GM18526 (cell line): ENCODE measurements around the gene ATP2B1.

Experiments
- POLR2A ChIP-seq: IDR thresholded peaks from 3 replicates; pipeline ENCODE4 v1.6.1; 2011; ENCODE audit not compliant: insufficient read length; ENCODE audit errors: extremely low read depth

ATP2B1 gene

GRCh38 chr12:89723276-89723675 is 14.6 kb upstream of the ATP2B1 start:
- TF ChIP-seq POLR2A, result no peak

- no peak for TF ChIP-seq POLR2A
Measured at GRCh38 chr12:89721291-89721987, 12.8 kb upstream of the ATP2B1 start.

- TF ChIP-seq POLR2A, result no peak
Measured at GRCh38 chr12:89717759-89718523, 9.3 kb upstream of the ATP2B1 start.

DNA sequence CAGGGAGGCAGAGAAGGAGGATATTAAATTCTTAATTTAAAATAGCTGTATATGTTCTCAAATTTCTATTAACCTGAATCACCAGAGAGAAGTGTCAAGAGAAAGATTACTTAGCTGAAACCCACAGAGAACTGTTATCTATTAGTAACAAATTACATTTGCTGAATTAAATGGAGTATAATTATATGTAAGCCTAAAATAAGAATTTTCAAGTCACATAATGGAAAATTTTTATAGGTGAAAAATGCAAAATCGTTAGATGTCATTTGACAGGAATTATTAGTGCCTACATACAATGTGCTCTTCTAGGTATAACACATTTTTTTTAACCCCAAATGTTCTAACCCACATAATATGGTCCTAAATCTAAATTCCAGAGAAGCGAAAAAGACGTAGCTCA is 4.1 kb upstream of the ATP2B1 start:
- TF ChIP-seq POLR2A, result no peak

DNA sequence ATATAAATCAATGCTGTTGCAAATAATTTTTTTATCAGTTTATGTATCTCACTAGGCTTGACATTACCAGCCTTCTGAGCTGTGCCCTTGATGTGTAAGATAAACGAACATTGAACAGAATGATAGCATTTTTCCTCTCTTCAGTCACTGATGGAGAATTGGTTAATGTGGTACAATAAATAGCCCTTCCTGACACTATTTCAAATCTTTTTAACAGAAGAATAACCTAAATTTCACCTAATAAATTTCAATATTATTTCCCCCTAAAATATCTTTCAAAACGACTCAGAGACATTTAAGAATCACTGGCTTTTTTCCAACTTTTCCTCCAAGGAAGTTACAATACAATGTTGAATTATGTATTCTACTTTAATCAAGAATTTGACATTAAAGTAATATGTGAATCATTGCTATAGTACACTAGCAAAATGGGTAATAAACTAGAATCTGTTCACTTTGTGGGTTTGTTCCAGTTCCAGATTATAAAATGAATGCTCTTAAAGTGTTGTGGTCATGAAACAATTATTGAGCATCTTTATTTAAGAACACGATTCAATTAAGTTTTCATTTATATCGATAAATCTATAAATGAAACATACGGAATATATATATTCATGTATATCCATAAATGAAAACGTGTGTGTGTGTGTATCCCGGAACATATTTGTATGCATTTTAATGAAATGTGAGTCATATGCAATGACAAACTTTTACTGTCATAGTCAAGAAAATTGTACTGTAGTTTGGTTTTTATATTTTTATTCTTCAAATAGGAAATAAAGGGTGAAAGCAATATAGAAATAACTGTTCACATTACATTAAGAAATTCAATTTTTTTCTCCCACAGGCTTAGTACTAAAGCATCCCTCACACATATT is 2.5 kb upstream of the ATP2B1 start:
- no peak for TF ChIP-seq POLR2A

DNA sequence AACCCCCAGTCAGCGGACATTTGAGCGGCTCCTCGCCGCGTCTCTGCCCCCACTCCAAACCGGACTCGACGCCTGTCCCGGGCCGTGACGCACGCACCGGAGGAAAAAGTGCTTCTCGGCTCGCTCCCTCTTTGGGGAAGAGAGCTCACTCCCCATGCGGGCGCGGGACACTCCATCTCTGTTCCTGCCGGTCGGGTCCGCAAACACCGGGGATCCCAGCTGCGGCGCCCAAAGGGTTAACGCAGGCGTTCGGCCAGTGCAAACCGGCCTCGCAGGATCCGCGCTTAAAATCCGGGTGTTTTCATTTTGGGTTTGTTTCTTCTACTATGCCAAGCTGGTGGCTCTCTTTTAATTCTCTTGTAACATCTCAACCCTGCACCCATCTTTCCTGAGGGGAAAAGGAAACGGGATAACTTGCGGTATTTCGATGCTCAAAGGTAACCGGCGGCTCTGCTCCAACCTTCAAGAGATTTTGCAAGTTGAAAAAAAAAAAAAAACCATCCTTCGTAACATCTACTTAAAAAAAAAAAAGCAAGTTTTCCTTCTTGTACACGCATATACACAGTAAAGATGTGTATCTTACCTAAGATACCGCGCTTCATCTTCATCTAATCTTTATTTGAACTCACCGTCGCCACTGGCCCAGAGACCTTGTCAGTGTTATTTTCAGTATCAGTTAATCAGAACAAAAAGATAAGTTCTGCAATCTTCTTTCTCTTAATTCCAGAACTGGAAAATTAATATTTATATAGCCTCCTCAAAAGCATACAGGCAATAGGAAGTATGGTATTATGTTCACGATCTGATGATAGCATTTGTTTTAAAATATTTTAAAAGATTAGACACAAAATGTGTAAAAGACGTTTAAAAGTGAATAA is 1.6 kb upstream of the ATP2B1 start:
- TF ChIP-seq POLR2A, result no peak

DNA sequence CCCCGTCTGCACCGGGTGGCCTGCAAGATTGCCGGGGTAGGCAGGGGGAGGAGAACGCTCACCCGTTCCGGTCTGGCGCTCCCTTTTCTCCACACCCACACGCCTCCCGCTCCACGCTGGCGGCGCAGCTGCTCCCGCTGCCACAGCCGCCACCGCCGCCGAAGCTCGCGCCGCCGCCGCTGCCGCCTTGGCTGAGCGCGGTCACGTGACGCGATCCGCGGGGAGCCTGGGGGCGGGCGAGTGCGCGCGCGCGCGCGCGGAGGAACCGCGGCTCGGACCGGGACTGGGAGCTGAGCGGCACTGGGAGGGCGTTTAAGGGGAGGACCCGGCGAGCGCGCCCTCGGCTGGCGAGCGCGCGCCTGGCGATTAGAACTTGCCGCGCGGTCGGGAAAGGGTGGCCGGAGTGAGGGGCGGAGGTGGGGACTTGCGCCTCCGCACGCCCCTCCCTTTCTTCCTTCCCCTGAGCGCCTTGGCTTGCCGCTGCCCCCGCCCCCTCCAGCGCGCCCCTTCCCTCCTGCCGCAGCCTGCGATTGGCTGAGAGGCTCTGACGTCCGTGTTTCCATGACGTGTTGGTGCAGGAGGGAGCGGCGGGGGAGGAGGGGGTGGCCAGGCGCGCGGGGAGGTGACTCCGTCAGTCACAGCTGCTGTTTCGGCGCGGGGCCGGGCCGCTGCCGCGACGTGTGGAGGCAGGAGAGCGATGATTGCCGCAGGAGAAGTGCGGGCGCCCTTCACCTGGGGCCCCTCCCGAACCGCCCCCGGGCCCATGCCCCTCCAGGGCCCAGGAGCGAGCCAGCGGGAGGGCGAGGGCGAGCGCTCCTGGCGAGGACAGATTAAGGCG is 738 bp upstream of the ATP2B1 start:
- peak; percentile 96 for TF ChIP-seq POLR2A

- no peak for TF ChIP-seq POLR2A
Measured at GRCh38 chr12:89707703-89708564, 704 bp downstream of the ATP2B1 start.

GRCh38 chr12:89706986-89707702 is 1.5 kb downstream of the ATP2B1 start:
- no peak for TF ChIP-seq POLR2A

DNA sequence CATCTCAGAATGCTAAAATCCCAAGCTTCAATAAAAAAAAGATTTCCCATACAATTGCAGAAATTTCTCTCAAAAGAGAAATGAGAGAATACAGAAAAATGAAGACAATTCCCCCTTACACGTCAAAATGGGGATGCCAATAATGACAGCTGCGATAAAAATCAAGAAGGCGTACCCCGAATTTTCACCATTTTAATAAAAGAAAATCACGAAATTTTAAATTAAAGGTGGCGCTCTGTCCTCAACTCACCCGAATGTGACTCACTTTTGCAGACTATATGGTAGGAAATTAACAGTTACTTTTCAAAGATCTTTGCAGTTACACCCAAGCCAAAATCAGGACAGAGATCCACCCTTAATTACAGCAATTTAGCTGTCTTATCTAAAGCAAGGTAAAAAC is 2.1 kb downstream of the ATP2B1 start:
- no peak for TF ChIP-seq POLR2A

- no peak for TF ChIP-seq POLR2A
Measured at GRCh38 chr12:89704457-89704856, 4.2 kb downstream of the ATP2B1 start.

DNA sequence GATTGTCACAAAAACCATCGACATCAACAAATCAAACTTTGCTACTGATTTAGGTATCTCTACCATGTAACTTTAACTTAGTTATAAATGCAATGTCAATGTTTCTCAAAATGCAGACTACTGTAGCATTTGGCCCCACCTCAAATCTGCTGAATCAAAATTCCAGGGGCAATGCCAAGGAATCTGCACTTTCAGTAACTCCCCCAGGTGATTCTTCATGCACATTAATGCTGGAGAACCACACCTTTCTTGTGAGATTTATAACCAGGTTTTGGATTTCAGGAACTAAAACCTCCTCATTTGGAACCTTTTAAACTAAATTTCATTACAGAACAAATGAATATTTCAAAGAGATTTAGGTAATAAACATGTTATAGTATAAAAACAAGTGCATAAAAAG is 4.9 kb downstream of the ATP2B1 start:
- TF ChIP-seq POLR2A, result no peak
